Smooth muscle cell (in vitro differentiated cells): ENCODE data around the gene SPTBN4. TPM values are rescaled to one million over a fixed set of nuclear protein-coding genes. Genes with fewer than 3 reads are reported as not detected.

ENCODE experiments used
- DNase-seq: peaks from one replicate; lab custom pipeline; 2025; ENCODE audit not compliant: unreplicated experiment; lab: John Stamatoyannopoulos, UW
- H2AFZ ChIP-seq: fragments of 200-600 bp; sonication (generic); 2 replicates; pipeline ENCODE4 v1.6.0; 2016; ENCODE audit warnings: antibody characterized with exemption, low read depth, mild to moderate bottlenecking
- H3F3A ChIP-seq: fragments of 200-600 bp; sonication (generic); 2 replicates; pipeline ENCODE4 v1.6.0; 2017; ENCODE audit warnings: antibody characterized with exemption, low read depth
- H3K27ac ChIP-seq: fragments of 200-600 bp; sonication (generic); 2 replicates; pipeline ENCODE4 v1.5.1; 2016; ENCODE audit warnings: low read depth, mild to moderate bottlenecking
- H3K27me3 ChIP-seq: fragments of 200-600 bp; sonication (generic); 2 replicates; pipeline ENCODE4 v1.6.1; 2016; ENCODE audit warnings: low read depth, mild to moderate bottlenecking
- H3K36me3 ChIP-seq: fragments of 200-600 bp; sonication (generic); 2 replicates; pipeline ENCODE4 v1.5.1; 2016; ENCODE audit warnings: low read depth
- H3K4me1 ChIP-seq: fragments of 200-600 bp; sonication (generic); 2 replicates; pipeline ENCODE4 v1.5.1; 2016; ENCODE audit warnings: low read depth
- H3K4me2 ChIP-seq: fragments of 200-600 bp; sonication (generic); 2 replicates; pipeline ENCODE4 v1.6.0; 2016; ENCODE audit warnings: mild to moderate bottlenecking
- H3K4me3 ChIP-seq: fragments of 200-600 bp; sonication (generic); 2 replicates; pipeline ENCODE4 v1.5.1; 2016; ENCODE audit warnings: mild to moderate bottlenecking
- H3K79me2 ChIP-seq: fragments of 200-600 bp; sonication (generic); 2 replicates; pipeline ENCODE4 v1.6.0; 2016; ENCODE audit warnings: low read depth, mild to moderate bottlenecking
- H3K9ac ChIP-seq: fragments of 200-600 bp; sonication (generic); 2 replicates; pipeline ENCODE4 v1.6.0; 2016; ENCODE audit warnings: low read depth
- H3K9me3 ChIP-seq: fragments of 200-600 bp; sonication (generic); replicated peaks from 2 replicates; pipeline ENCODE4 v1.5.1; 2016; ENCODE audit warnings: low read depth
- H4K20me1 ChIP-seq: fragments of 200-600 bp; sonication (generic); 2 replicates; pipeline ENCODE4 v1.6.0; 2016; ENCODE audit warnings: low read depth
- CTCF ChIP-seq: fragments of 200-600 bp; sonication (generic); IDR thresholded peaks from 2 replicates; pipeline ENCODE4 v1.5.1; 2017; ENCODE audit warnings: borderline replicate concordance, mild to moderate bottlenecking, antibody characterized with exemption; ENCODE audit not compliant: insufficient read depth, poor library complexity, severe bottlenecking
- WGBS: methylation state at CpG from one replicate; pipeline ENCODE4 v1.1.7; 2016; ENCODE audit warnings: low lambda C conversion rate; 5-methylcytosine and 5-hydroxymethylcytosine counted together
- polyA plus RNA-seq: library from polyadenylated mRNA; unstranded; fragments of >200 nt; fragmentation: Nextera tagmentation; extraction: Ambion mirVana; gene quantifications from 2 replicates; pipeline ENCODE4 v1.2.1, GENCODE V29; 2016
- total RNA-seq: library from RNA; depleted of rRNA; stranded (reverse); fragments of >200 nt; gene quantifications from 2 replicates; pipeline ENCODE4 v1.2.3, GENCODE V29; 2014

The SPTBN4 gene
- total and polyA plus RNA-seq, 2 experiments from 2014 or later = 1.0 to 1.2 TPM

GRCh38 chr19:40512110-40512472 lies 45.3 kb downstream of the SPTBN4 start:
- H3K4me2 ChIP-seq = no peak overlapping the region
- no peaks in the 10 kb centered on the region for H3K4me1 ChIP-seq
- no peak overlapping the region for H3K4me3 ChIP-seq
- H4K20me1 ChIP-seq = no peaks in the 10 kb centered on the region
- no peak overlapping the region for H2AFZ ChIP-seq
- 55% methylated on average over 1 of the region's 1 CpG for WGBS
- H3K27ac ChIP-seq = no peak overlapping the region
- no peaks in the 10 kb centered on the region for H3K36me3 ChIP-seq
- H3K27me3 ChIP-seq = peaks cover 74% of the 10 kb centered on the region
- H3K9me3 ChIP-seq = no peaks in the 10 kb centered on the region
- H3K79me2 ChIP-seq = no peaks in the 10 kb centered on the region
- no peak for DNase-seq
- no peaks in the 10 kb centered on the region for H3F3A ChIP-seq
- no peak overlapping the region for H3K9ac ChIP-seq
- TF ChIP-seq CTCF = no peak

- Histone ChIP-seq H3F3A (no peaks in the 10 kb centered on the region), H3K27me3 (peaks cover 80% of the 10 kb centered on the region), H3K36me3 (no peaks in the 10 kb centered on the region), H3K4me2 (peak overlapping the region; percentile 79), H4K20me1 (no peaks in the 10 kb centered on the region), H3K79me2 (no peaks in the 10 kb centered on the region), H3K27ac (no peak overlapping the region), H3K9ac (no peak overlapping the region), H2AFZ (no peak overlapping the region), H3K9me3 (no peaks in the 10 kb centered on the region), H3K4me3 (peak overlapping the region; percentile 13), H3K4me1 (no peaks in the 10 kb centered on the region)
- DNase-seq = no peak
- no peak for TF ChIP-seq CTCF
- 12% methylated on average over 98 of the region's 105 CpGs for WGBS
Observed at GRCh38 chr19:40512473-40513344, 45.9 kb downstream of the SPTBN4 start.

GRCh38 chr19:40513345-40513678 lies 46.5 kb downstream of the SPTBN4 start:
- Histone ChIP-seq H3K27me3 (peaks cover 86% of the 10 kb centered on the region), H3K36me3 (no peaks in the 10 kb centered on the region), H3K4me3 (no peak overlapping the region), H3F3A (no peaks in the 10 kb centered on the region), H2AFZ (no peak overlapping the region), H3K4me1 (no peaks in the 10 kb centered on the region), H3K4me2 (peak overlapping the region; percentile 79), H3K27ac (no peak overlapping the region), H4K20me1 (no peaks in the 10 kb centered on the region), H3K9ac (no peak overlapping the region), H3K79me2 (no peaks in the 10 kb centered on the region), H3K9me3 (no peaks in the 10 kb centered on the region)
- no peak for DNase-seq
- 81% methylated on average over 27 of the region's 27 CpGs for WGBS
- TF ChIP-seq CTCF = no peak
